ENCODE data around the gene CACHD1.
"Not testable (repeated sequence)": the region's sequence is repeated elsewhere in the genome, so short reads cannot be mapped to it uniquely, and the experiment has no call there.

GRCh38 chr1:64610950-64611349 lies 141.0 kb downstream of the CACHD1 start:
- TF ChIP-seq CTCF, POLR2A (IDR thresholded peaks at IDR 0.05): not testable (repeated sequence)
